Measurements from ENCODE around the gene BTNL9.
"Not testable (repeated sequence)": the region's sequence is repeated elsewhere in the genome, so short reads cannot be mapped to it uniquely, and the experiment has no call there.

BTNL9 gene

DNA sequence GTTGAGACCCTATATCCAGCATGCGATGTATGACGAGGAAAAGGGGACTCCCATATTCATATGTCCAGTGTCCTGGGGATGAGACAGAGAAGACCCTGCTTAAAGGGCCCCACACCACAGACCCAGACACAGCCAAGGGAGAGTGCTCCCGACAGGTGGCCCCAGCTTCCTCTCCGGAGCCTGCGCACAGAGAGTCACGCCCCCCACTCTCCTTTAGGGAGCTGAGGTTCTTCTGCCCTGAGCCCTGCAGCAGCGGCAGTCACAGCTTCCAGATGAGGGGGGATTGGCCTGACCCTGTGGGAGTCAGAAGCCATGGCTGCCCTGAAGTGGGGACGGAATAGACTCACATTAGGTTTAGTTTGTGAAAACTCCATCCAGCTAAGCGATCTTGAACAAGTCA lies 34.3 kb upstream of the BTNL9 start:
- H3K27me3 ChIP-seq (ENCODE audit: control insufficient read depth, low read length): no peaks in the 10 kb centered on the region
- no peaks in the 10 kb centered on the region for H3K36me3 ChIP-seq (ENCODE audit: control insufficient read depth, low read length)
- no peaks in the 10 kb centered on the region for H4K20me1 ChIP-seq (ENCODE audit: control insufficient read depth, insufficient read depth, low read depth, low read length)
- TF ChIP-seq, protein P1, sequence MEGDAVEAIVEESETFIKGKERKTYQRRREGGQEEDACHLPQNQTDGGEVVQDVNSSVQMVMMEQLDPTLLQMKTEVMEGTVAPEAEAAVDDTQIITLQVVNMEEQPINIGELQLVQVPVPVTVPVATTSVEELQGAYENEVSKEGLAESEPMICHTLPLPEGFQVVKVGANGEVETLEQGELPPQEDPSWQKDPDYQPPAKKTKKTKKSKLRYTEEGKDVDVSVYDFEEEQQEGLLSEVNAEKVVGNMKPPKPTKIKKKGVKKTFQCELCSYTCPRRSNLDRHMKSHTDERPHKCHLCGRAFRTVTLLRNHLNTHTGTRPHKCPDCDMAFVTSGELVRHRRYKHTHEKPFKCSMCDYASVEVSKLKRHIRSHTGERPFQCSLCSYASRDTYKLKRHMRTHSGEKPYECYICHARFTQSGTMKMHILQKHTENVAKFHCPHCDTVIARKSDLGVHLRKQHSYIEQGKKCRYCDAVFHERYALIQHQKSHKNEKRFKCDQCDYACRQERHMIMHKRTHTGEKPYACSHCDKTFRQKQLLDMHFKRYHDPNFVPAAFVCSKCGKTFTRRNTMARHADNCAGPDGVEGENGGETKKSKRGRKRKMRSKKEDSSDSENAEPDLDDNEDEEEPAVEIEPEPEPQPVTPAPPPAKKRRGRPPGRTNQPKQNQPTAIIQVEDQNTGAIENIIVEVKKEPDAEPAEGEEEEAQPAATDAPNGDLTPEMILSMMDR (IDR thresholded peaks at IDR 0.05; ENCODE audit: low read depth, low read length, poor library complexity, severe bottlenecking): no peak
- no peak for TF ChIP-seq EZH2phosphoT487 (IDR thresholded peaks at IDR 0.05; ENCODE audit: borderline replicate concordance, low read length)
- H3K4me1 ChIP-seq (ENCODE audit: control insufficient read depth, low read length): no peaks in the 10 kb centered on the region
- H3K79me2 ChIP-seq (ENCODE audit: control insufficient read depth, low read length): no peaks in the 10 kb centered on the region
- no peak overlapping the region for H3K27ac ChIP-seq (ENCODE audit: low read depth, low read length)
- no peak overlapping the region for H3K4me3 ChIP-seq (ENCODE audit: low read length)
- no peak overlapping the region for H3K4me2 ChIP-seq (ENCODE audit: low read length)
- H3F3A ChIP-seq (ENCODE audit: control insufficient read depth, insufficient read depth): no peaks in the 10 kb centered on the region
- no peaks in the 10 kb centered on the region for H3K9me2 ChIP-seq (replicated peaks; ENCODE audit: control insufficient read depth, low read length)
- no peaks in the 10 kb centered on the region for H3K9me3 ChIP-seq (ENCODE audit: control insufficient read depth, insufficient read depth, low read length)

DNA sequence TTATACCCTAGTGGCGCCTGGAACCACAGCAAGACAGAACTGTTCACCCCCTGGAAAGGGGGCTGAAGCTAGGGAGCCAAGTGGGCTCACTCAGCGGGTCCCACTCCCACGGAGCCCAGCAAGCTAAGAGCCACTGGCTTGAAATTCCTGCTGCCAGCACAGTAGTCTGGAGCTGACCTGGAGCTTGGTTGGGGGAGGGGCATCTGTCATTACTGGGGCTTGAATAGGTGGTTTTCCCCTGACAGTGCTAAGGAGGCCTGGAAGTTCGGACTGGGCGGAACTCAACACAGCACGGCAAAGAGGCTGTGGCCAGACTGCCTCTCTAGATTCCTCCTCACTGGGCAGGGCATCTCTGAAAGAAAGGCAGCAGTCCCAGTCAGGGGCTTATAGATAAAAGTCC lies 31.9 kb upstream of the BTNL9 start:
- Histone ChIP-seq H3F3A (ENCODE audit: control insufficient read depth, insufficient read depth) (no peaks in the 10 kb centered on the region), H3K9me2 (replicated peaks; ENCODE audit: control insufficient read depth, low read length) (no peaks in the 10 kb centered on the region), H3K79me2 (ENCODE audit: control insufficient read depth, low read length) (no peaks in the 10 kb centered on the region), H3K27ac (ENCODE audit: low read depth, low read length) (no peak overlapping the region), H3K4me1 (ENCODE audit: control insufficient read depth, low read length) (peaks cover 5% of the 10 kb centered on the region), H3K4me3 (ENCODE audit: low read length) (no peak overlapping the region), H3K36me3 (ENCODE audit: control insufficient read depth, low read length) (no peaks in the 10 kb centered on the region), H3K9me3 (ENCODE audit: control insufficient read depth, insufficient read depth, low read length) (no peaks in the 10 kb centered on the region), H4K20me1 (ENCODE audit: control insufficient read depth, insufficient read depth, low read depth, low read length) (no peaks in the 10 kb centered on the region), H3K4me2 (ENCODE audit: low read length) (no peak overlapping the region), H3K27me3 (ENCODE audit: control insufficient read depth, low read length) (no peaks in the 10 kb centered on the region)
- TF ChIP-seq EZH2phosphoT487 (IDR thresholded peaks at IDR 0.05; ENCODE audit: borderline replicate concordance, low read length): no peak
- TF ChIP-seq, protein P1 (IDR thresholded peaks at IDR 0.05; ENCODE audit: low read depth, low read length, poor library complexity, severe bottlenecking): no peak

DNA sequence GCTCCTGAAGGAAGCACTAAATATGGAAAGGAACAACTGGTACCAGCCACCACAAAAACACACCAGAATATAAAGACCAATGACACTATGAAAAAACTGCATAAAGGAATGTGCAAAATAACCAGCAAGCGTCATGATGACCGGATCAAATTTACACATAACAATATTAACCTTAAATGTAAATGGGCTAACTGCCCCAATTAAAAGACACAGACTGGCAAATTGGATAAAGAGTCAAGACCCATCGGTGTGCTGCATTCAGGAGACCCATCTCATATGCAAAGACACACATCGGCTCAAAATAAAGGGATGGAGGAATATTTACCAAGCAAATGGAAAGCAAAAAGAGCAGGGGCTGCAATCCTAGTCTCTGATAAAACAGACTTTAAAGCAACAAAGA lies 30.0 kb upstream of the BTNL9 start:
- H4K20me1 ChIP-seq (ENCODE audit: control insufficient read depth, insufficient read depth, low read depth, low read length); H3K9me2 ChIP-seq (replicated peaks; ENCODE audit: control insufficient read depth, low read length); H3K36me3 ChIP-seq (ENCODE audit: control insufficient read depth, low read length); H3K4me1 ChIP-seq (ENCODE audit: control insufficient read depth, low read length); H3K4me3 ChIP-seq (ENCODE audit: low read length); H3K27ac ChIP-seq (ENCODE audit: low read depth, low read length); H3K4me2 ChIP-seq (ENCODE audit: low read length); H3K9me3 ChIP-seq (ENCODE audit: control insufficient read depth, insufficient read depth, low read length); H3F3A ChIP-seq (ENCODE audit: control insufficient read depth, insufficient read depth); H3K79me2 ChIP-seq (ENCODE audit: control insufficient read depth, low read length); H3K27me3 ChIP-seq (ENCODE audit: control insufficient read depth, low read length): not testable (repeated sequence)

DNA sequence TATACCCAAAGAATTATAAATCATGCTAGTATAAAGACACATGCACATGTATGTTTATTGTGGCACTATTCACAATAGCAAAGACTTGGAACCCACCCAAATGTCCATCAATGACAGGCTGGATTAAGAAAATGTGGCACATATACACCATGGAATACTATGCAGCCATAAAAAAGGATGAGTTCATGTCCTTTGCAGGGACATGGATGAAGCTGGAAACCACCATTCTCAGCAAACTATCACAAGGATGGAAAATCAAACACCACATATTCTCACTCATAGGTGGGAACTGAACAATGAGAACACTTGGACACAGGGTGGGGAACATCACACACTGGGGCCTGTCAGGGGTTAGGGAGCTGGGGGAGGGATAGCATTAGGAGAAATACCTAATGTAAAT lies 25.4 kb upstream of the BTNL9 start:
- H3K4me1 ChIP-seq (ENCODE audit: control insufficient read depth, low read length); H3K79me2 ChIP-seq (ENCODE audit: control insufficient read depth, low read length); H4K20me1 ChIP-seq (ENCODE audit: control insufficient read depth, insufficient read depth, low read depth, low read length); H3K27me3 ChIP-seq (ENCODE audit: control insufficient read depth, low read length); H3K9me3 ChIP-seq (ENCODE audit: control insufficient read depth, insufficient read depth, low read length); H3F3A ChIP-seq (ENCODE audit: control insufficient read depth, insufficient read depth); H3K4me2 ChIP-seq (ENCODE audit: low read length); H3K36me3 ChIP-seq (ENCODE audit: control insufficient read depth, low read length); H3K27ac ChIP-seq (ENCODE audit: low read depth, low read length); H3K4me3 ChIP-seq (ENCODE audit: low read length); H3K9me2 ChIP-seq (replicated peaks; ENCODE audit: control insufficient read depth, low read length): not testable (repeated sequence)

DNA sequence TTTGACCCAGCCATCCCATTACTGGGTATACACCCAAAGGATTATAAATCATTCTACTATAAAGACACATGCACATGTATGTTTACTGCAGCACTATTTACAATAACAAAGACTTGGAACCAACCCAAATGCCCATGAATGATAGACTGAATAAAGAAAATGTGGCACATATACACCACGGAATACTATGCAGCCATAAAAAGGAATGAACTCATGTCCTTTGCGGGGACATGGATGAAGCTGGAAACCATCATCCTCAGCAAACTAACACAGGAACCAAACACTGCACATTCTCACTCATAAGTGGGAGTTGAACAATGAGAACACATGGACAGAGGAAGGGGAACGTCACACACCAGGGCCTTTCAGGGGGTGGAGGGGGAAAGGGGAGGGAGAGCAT lies 22.6 kb upstream of the BTNL9 start:
- H3K79me2 ChIP-seq (ENCODE audit: control insufficient read depth, low read length); H3K4me3 ChIP-seq (ENCODE audit: low read length); H3K9me3 ChIP-seq (ENCODE audit: control insufficient read depth, insufficient read depth, low read length): not testable (repeated sequence)

More for the DNA sequence above, 22.6 kb upstream of the BTNL9 start:
- H3K9me2 ChIP-seq (replicated peaks; ENCODE audit: control insufficient read depth, low read length); H4K20me1 ChIP-seq (ENCODE audit: control insufficient read depth, insufficient read depth, low read depth, low read length); H3K27ac ChIP-seq (ENCODE audit: low read depth, low read length); H3K36me3 ChIP-seq (ENCODE audit: control insufficient read depth, low read length); H3K4me1 ChIP-seq (ENCODE audit: control insufficient read depth, low read length); H3K4me2 ChIP-seq (ENCODE audit: low read length); H3F3A ChIP-seq (ENCODE audit: control insufficient read depth, insufficient read depth); H3K27me3 ChIP-seq (ENCODE audit: control insufficient read depth, low read length): not testable (repeated sequence)

All from DOHH2 (cell line).